Esophagus squamous epithelium (tissue), 4 donors: ENCODE results near the gene GNRHR.

Experiments used
- POLR2A ChIP-seq, 4 donors: fragments of 450-650 bp; IDR thresholded peaks; one replicate each; pipeline ENCODE4 v1.6.1; 2017; ENCODE audit warnings: antibody characterized with exemption in 4 of 4, mild to moderate bottlenecking in 4 of 4, moderate library complexity in 3 of 4
- TF ChIP-seq, protein P1 (sequence below), 6 experiments: fragments of 450-650 bp in 4 of 6; fragments of 200-600 bp in 2 of 6; sonication (generic) in 2 of 6; IDR thresholded peaks; one replicate each; pipeline ENCODE4 v1.5.1; 2016 to 2019; ENCODE audit warnings: antibody characterized with exemption in 6 of 6, mild to moderate bottlenecking in 4 of 6, moderate library complexity in 4 of 6

DNA sequence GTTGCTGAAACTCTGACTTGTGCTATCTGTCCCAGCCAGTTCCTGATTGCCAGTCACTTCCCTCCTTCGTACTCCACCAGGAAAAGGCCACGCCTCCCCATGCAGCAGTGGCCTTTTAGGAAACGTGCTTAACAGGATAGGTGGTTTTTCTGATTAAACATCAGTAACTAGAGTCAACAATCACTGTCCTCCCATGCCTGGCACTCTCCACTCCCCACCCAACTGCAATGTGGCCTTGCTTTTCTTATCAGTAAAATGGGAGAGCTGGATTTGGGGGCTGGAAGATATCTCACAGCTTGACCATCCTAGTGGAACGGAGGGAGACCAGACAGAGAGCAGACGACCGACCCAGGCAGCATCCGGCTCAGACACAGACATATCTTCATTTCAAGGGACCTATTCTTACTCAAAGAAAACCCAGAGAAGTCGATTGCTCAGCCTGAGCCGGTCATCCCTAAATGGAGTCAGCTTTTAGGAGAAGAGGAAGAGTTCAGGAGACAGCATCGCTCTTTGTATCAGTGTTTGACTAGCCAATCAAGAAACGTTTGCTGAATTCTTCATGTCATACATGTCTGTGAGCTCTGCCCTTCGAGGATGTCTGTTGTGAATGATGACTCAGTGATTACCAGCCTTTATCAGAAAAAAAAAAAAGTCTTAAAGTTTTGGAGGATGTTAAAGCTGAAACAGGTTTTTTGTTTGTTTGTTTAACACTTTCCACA is 40.5 kb downstream of the GNRHR start:
- TF ChIP-seq, protein P1, sequence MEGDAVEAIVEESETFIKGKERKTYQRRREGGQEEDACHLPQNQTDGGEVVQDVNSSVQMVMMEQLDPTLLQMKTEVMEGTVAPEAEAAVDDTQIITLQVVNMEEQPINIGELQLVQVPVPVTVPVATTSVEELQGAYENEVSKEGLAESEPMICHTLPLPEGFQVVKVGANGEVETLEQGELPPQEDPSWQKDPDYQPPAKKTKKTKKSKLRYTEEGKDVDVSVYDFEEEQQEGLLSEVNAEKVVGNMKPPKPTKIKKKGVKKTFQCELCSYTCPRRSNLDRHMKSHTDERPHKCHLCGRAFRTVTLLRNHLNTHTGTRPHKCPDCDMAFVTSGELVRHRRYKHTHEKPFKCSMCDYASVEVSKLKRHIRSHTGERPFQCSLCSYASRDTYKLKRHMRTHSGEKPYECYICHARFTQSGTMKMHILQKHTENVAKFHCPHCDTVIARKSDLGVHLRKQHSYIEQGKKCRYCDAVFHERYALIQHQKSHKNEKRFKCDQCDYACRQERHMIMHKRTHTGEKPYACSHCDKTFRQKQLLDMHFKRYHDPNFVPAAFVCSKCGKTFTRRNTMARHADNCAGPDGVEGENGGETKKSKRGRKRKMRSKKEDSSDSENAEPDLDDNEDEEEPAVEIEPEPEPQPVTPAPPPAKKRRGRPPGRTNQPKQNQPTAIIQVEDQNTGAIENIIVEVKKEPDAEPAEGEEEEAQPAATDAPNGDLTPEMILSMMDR (IDR thresholded peaks at IDR 0.05), result no peak
- TF ChIP-seq POLR2A (IDR thresholded peaks at IDR 0.05), result no peak
